HG03095 (cell line): Measurements from ENCODE around the gene OR10K2.
"Not testable (repeated sequence)": the region's sequence is repeated elsewhere in the genome, so short reads cannot be mapped to it uniquely, and the experiment has no call there.

ENCODE experiments used
- ATAC-seq: cut with Tn5 transposase; IDR thresholded peaks from one replicate; pipeline ENCODE4 v1.9.1; 2021; ENCODE audit warnings: moderate library complexity; ENCODE audit not compliant: unreplicated experiment

The OR10K2 gene

DNA sequence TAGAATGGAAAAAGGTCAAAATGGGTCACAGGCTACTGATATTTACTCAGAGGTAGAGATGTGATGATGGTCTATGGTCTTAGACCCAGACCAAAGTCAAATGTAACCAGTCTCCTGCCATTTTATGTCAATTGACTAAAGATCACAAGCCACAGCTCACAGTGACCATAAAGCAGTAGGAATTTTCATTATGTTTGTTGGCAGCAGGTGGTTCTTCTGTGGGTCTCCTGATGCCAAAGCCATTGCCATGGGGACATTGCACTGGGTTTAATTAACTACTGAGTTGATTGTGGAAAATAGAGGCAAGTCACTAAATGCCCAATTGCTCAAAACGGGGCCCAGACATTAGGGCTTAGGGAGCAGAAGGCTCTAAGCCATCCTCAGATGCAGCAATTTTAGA lies at the start of gene OR10K2:
Gene OR10K2, minus strand, starts transcription at position 101 of the 400 bp plus-strand sequence. CDS start 5,371 bp downstream, outside the sequence.
- ATAC-seq = no peak

DNA sequence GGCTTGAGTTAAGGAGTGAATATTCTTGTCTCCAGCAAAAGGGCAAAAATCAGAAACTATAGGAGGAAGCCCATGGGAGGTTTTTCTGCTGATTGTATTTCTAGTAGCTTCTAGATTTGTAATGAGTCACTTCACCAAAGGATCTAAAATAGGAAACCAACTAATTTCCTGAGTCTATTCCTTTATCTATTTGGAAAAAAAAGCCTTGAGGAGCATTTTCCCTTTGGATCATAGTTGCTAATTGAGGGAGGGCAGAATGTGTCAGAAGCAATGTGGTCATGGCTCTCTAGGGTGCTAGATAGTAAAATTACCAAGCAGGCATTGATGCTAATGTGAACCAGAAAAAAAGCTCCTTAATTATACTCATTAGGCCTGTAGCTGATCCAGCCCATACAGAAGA lies 45.9 kb upstream of the OR10K2 start, which contains the start of gene OR10R2:
Gene OR10R2, plus strand, starts transcription at position 301 of the 400 bp plus-strand sequence. CDS start 106 bp downstream, outside the sequence.
- no peak for ATAC-seq

- ATAC-seq = no peak
Observed at GRCh38 chr1:158461534-158461933, 35.5 kb upstream of the OR10K2 start, which contains the start of gene OR10K1. Gene OR10K1 (plus strand): TSS chr1:158461834. CDS start chr1:158465562, 3,728 bp downstream.

GRCh38 chr1:158458263-158458662 lies 32.2 kb upstream of the OR10K2 start:
- ATAC-seq = no peak

GRCh38 chr1:158457246-158457645 lies 31.2 kb upstream of the OR10K2 start:
- ATAC-seq = no peak

GRCh38 chr1:158454537-158454936 lies 28.5 kb upstream of the OR10K2 start:
- no peak for ATAC-seq

- ATAC-seq = no peak
Observed at GRCh38 chr1:158445376-158445775, 19.3 kb upstream of the OR10K2 start.

GRCh38 chr1:158434741-158435140 lies 8.7 kb upstream of the OR10K2 start:
- ATAC-seq = no peak

DNA sequence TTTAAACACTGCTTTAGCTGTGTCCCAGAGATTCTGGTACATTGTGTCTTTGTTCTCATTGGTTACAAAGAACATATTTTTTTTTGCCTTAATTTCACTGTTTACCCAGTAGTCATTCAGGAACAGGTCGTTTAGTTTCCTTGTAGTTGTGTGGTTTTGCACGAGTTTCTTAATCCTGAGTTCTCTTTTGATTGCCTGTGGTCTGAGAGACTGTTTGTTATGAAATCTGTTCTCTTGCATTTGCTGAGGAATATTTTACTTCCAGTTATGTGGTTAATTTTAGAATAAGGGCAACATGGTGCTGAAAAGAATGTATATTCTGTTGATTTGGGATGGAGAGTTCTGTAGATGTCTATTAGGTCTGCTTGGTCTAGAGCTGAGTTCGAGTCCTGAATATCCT lies 4.1 kb upstream of the OR10K2 start:
- not testable (repeated sequence) for ATAC-seq

DNA sequence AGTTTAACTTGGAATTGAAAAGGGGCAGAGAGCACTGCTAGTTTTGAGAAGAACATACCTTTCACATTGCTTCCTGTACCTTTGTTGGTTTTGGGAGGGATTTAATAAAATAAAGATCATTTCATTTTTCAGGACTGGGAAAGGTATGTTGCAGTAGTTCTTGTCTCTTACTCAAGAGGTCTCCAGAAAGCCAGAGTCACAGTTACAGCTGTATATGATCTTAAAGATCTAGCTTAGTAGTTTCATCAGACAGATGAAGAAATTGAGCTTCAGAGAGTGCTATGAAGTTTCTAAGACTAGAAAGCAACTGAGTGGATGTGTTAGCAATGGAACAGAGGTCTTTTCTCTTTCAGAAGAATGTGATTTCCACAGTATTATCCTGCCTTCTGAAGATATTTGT lies 1.0 kb downstream of the OR10K2 start:
- no peak for ATAC-seq

- no peak for ATAC-seq
Observed at GRCh38 chr1:158422212-158422611, 3.8 kb downstream of the OR10K2 start.

DNA sequence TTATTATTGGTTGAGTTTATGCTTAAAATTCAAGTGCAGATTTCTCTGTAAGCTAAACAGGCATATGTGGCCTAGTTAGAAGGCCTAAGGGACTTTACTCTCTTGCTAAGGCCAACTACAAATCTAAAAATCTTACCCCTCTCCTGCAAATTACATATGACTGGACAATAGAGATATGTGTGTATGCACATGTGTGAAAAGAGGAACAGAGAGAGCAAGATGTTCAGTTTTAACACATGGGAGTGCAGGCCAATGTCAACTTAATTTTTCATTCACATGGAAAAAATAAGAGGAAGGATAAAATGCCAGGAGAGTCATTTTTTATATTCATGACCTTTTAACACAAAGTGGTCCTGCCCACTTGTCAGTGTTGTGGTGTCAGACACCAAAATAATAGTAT lies 8.5 kb downstream of the OR10K2 start:
- ATAC-seq = no peak

DNA sequence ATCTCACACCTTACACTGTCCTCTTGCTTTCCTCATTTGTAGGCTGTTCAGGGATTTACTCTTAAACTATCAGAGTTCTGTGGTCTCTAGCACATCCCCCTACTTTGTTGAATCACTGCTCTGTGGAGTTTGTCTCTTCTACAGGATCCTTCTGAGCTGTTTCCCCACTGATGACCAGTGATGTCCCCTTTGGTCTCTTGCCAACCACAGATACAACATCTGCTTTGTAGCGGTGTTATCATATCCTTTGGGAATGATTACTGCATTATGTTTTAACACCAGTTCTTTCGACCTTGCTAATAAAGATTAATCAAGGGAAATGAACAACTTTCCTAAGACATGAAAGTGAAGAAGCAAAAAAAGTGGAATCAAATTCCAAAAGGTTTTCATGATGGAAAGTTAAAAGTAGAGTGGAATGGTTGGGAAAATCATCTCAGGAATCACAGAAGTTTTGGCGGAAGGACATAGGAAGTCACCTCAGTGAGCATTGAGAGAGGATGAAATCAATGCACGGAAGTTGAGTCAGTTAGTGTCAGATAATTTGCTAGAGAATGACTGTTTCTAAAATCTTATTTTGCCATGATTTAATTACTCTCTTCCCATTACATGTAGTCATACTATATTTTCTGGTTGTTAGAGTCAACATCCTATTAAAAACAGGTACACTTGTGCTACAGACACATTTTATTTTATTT lies 11.2 kb downstream of the OR10K2 start:
- no peak for ATAC-seq

DNA sequence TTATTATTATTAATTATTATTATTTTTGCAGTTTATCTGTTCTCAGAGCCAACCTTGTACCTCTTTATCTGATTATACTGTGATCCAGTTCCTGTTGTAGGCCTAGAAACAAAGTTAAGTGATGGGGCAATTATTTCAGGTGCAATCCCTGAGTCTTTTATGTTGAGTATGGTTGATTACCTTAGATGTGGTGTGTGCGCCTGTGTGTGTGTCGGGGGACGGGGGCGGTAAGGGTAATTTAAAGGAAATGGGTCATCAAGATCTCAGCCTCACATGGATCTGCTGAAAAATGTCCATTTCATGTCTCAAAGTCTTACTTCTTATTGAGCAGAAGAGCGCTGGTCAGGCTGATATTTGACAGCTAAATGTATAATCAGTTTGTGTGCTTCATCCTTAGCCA lies 18.9 kb downstream of the OR10K2 start:
- ATAC-seq = no peak

DNA sequence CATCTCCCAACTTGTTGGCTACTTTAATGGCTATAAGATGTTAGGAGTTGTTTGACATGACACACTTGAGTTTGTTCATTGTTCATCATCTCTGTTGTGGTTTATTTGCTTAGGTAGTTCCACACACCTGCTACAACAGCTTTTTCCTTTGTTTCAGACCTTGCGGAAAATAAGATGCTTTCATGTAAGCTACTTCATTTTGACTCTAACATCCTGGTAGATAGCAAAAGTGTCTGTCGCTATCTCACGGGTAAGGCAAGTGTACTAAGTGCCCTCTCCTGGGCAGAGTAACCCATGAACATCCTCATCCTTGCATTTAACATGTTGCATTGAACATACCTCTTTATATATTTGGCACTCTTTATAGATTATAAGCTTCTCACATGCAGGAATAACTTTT lies 25.2 kb downstream of the OR10K2 start:
- no peak for ATAC-seq

DNA sequence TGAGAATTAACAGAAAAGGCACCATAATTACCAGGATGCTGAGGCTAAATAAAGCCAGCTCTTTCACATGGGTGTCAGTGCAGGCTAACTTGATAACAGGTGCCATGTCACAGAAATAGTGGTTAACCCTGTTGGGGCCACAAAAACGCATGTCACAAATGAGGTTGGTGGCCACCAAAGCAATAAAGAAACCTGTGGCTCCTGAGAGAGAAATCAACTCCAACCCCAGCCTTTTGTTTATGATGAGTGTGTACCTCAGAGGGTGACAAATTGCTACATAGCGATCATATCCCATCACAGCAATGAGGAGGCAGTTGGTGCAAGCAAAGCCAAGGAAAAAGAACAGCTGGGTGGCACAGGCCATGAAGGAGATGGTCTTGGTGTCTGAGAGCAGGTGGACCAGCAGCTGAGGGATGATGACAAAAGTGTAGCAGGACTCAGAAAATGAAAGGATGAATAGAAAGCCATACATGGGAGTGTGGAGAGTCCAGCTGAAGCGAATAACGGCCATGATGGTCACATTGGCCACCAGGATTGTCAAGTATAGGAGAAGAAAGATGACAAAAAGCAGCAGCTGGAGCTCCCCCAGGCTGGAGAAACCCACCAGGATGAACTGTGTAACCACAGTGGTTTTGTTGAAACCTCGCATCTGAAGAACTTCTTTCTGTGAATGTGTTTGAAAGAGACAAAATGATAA lies 27.1 kb downstream of the OR10K2 start, which contains the start of gene OR10T2:
Gene OR10T2, minus strand, starts transcription at position 649 of the 697 bp plus-strand sequence. Its CDS starts 0 bp downstream, at position 649.
- no peak for ATAC-seq

- no peak for ATAC-seq
Observed at GRCh38 chr1:158396646-158397045, 29.4 kb downstream of the OR10K2 start.

DNA sequence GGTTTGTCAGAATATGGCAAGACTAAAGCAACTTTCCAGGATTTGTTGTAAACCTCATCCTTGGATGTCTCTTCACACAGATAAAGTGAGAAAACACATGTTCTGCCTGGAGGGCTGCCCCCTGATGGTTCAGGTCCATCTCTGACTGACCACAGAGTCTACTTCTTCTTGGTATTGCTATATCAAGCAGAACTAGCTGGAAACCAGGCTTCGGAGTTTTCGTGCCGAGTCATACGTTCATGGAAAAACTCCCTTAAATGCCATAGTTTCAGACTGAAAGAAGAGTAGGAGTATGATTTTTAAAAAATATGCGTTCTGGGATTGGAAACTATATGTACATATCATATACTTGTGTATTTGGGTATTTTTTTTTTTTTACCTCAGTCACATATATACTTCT lies 32.6 kb downstream of the OR10K2 start:
- no peak for ATAC-seq

DNA sequence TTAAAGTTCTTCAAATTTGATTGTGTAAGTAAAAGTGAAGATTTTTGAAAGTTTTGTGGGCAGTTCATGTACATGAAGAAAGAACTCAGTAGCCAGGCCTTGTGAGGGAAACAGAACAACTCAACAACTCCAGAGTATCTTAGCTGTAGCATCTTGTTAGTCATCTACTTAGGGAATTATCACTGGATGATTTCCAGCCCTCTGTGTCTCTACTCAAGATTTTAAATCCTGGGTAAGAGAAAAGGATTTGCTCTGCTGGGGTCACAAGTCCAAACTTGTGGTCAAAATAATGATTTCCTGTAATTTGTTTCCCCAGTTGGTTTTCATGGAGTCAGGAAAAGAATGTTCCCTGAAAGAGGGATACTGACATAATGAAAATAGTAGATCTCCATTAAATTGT lies 34.9 kb downstream of the OR10K2 start:
- no peak for ATAC-seq

- ATAC-seq = no peak
Observed at GRCh38 chr1:158390331-158390730, 35.7 kb downstream of the OR10K2 start.

- ATAC-seq = no peak
Observed at GRCh38 chr1:158374860-158375259, 51.2 kb downstream of the OR10K2 start.

DNA sequence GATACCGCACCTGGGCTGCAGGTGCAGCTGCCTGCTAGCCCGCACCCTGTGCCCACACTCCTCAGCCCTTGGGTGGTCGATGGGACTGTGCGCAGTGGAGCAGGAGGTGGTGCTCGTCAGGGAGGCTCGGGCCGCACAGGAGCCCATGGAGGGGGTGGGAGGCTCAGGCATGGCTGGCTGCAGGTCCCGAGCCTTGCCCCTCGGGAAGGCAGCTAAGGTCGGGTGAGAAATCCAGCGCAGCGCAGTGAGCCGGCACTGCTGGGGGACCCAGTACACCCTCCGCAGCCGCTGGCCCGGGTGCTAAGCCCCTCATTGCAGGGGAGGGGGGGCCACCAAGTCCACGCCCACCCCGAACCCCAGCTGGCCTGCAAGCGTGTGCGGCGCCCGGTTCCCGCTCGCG lies 51.9 kb downstream of the OR10K2 start:
- not testable (repeated sequence) for ATAC-seq
